H1 (cell line): Measurements from ENCODE around the gene SMIM1. TPM values are rescaled to one million over a fixed set of nuclear protein-coding genes. Genes with fewer than 3 reads are reported as not detected.
A peak's percentile ranks its signal among the peaks of the same experiment; 100 is the strongest.

Experiments used
- CTCF ChIA-PET: fragments of 300-600 bp; sonication (Branson Sonifier 250); formaldehyde crosslinking; loops from one replicate; lab custom pipeline; 2021; ENCODE audit not compliant: partially characterized antibody; lab: Charles Lee
- POLR2A ChIA-PET: fragments of 300-600 bp; sonication (Branson Sonifier 250); formaldehyde crosslinking; loops from one replicate; lab custom pipeline; 2021; ENCODE audit warnings: inconsistent platforms; ENCODE audit not compliant: partially characterized antibody; lab: Charles Lee
- DNase-seq, 2 experiments: peaks; one replicate each; pipeline versions ENCODE4 v3.0.0 to v3.0.0-alpha.2; 2010 to 2022; ENCODE audit warnings: low spot score in 2 of 2, low read depth in 1 of 2, mixed read lengths in 1 of 2
- FAIRE-seq: peaks from 2 replicates; lab custom pipeline; 2011; peaks lifted over from hg19 to GRCh38; lab: Jason Lieb, UNC
- H2AFZ ChIP-seq: 2 replicates; pipeline ENCODE4 v1.8.1; 2012; ENCODE audit warnings: low read length, inconsistent platforms
- H2AK5ac ChIP-seq: 2 replicates; pipeline ENCODE4 v1.6.1; 2013; ENCODE audit warnings: low read depth, low read length
- H2BK120ac ChIP-seq: replicated peaks from 2 replicates; pipeline ENCODE3; 2013; ENCODE audit warnings: low read depth, low read length, inconsistent platforms
- H2BK12ac ChIP-seq: 2 replicates; pipeline ENCODE4 v1.6.1; 2013; ENCODE audit warnings: low read depth, low read length
- H2BK15ac ChIP-seq: 2 replicates; pipeline ENCODE4 v1.6.1; 2013; ENCODE audit warnings: low read length
- H2BK20ac ChIP-seq: 2 replicates; pipeline ENCODE4 v1.6.1; 2013; ENCODE audit warnings: low read length
- H2BK5ac ChIP-seq: 2 replicates; pipeline ENCODE4 v1.6.1; 2013; ENCODE audit warnings: low read depth, low read length
- H3K14ac ChIP-seq: 2 replicates; pipeline ENCODE4 v1.6.1; 2013; ENCODE audit warnings: inconsistent platforms; ENCODE audit not compliant: insufficient read length
- H3K18ac ChIP-seq: 2 replicates; pipeline ENCODE4 v1.6.1; 2013; ENCODE audit warnings: low read length; ENCODE audit errors: extremely low read depth
- H3K23ac ChIP-seq: 2 replicates; pipeline ENCODE4 v1.6.1; 2013; ENCODE audit warnings: inconsistent platforms; ENCODE audit not compliant: insufficient read length
- H3K23me2 ChIP-seq: 2 replicates; pipeline ENCODE4 v1.6.1; 2013; ENCODE audit warnings: low read depth, low read length
- H3K27ac ChIP-seq: 2 replicates; pipeline ENCODE4 v1.6.1; 2011; ENCODE audit warnings: low read depth, low read length, inconsistent platforms
- H3K27me3 ChIP-seq, 4 experiments: replicated peaks in 1 of 4; 1 replicate in 1 of 4; 2 replicates in 3 of 4; pipeline versions ENCODE4 v1.6.1 to v1.8.1; 2011 to 2013; ENCODE audit warnings: low read length in 3 of 4, mild to moderate bottlenecking in 3 of 4, inconsistent platforms in 2 of 4, mixed read lengths in 2 of 4, moderate library complexity in 1 of 4; ENCODE audit not compliant: control insufficient read depth in 3 of 4, insufficient read depth in 3 of 4; ENCODE audit errors: extremely low read depth in 1 of 4
- H3K36me3 ChIP-seq, 4 experiments: 2 replicates each; pipeline versions ENCODE4 v1.6.1 to v1.8.1; 2011 to 2013; ENCODE audit warnings: mild to moderate bottlenecking in 4 of 4, low read length in 3 of 4, moderate library complexity in 2 of 4, control low read depth in 1 of 4, inconsistent platforms in 1 of 4; ENCODE audit not compliant: insufficient read depth in 4 of 4, control insufficient read depth in 2 of 4
- H3K4ac ChIP-seq: replicated peaks from 2 replicates; pipeline ENCODE3; 2013; ENCODE audit warnings: low read length, low read depth, mixed read lengths, inconsistent platforms; ENCODE audit not compliant: insufficient read length
- H3K4me1 ChIP-seq, 4 experiments: replicated peaks in 1 of 4; 1 replicate in 1 of 4; 2 replicates in 3 of 4; pipeline versions ENCODE4 v1.6.1 to v1.8.1; 2011 to 2013; ENCODE audit warnings: low read length in 3 of 4, inconsistent platforms in 2 of 4, mixed read lengths in 1 of 4; ENCODE audit not compliant: insufficient read depth in 4 of 4, control insufficient read depth in 3 of 4
- H3K4me2 ChIP-seq, 2 experiments: 2 replicates each; pipeline versions ENCODE4 v1.6.1 to v1.8.1; 2011 to 2013; ENCODE audit warnings: low read depth in 2 of 2, low read length in 2 of 2, control low read depth in 1 of 2, inconsistent platforms in 1 of 2, mild to moderate bottlenecking in 1 of 2; ENCODE audit not compliant: insufficient read depth in 1 of 2
- H3K4me3 ChIP-seq, 4 experiments: fragments of 200-600, 300-600 bp in 1 of 4; sonication (generic), shearing (Covaris generic), sonication (Bioruptor Twin) in 1 of 4; 2 replicates each; pipeline versions ENCODE4 v1.5.1 to v1.8.1; 2011 to 2016; ENCODE audit warnings: low read length in 4 of 4, low read depth in 3 of 4, control low read depth in 2 of 4, inconsistent platforms in 2 of 4, mild to moderate bottlenecking in 2 of 4, mixed read lengths in 1 of 4, moderate library complexity in 1 of 4; ENCODE audit not compliant: insufficient read depth in 2 of 4; ENCODE audit errors: extremely low read depth in 1 of 4
- H3K56ac ChIP-seq: replicated peaks from 2 replicates; pipeline ENCODE3; 2013; ENCODE audit warnings: low read depth, mild to moderate bottlenecking, mixed read lengths, low read length, inconsistent platforms; ENCODE audit not compliant: insufficient read length
- H3K79me1 ChIP-seq: 2 replicates; pipeline ENCODE4 v1.6.1; 2013; ENCODE audit warnings: low read depth, low read length, control low read depth
- H3K79me2 ChIP-seq, 2 experiments: 2 replicates each; pipeline versions ENCODE4 v1.6.1 to v1.8.1; 2012 to 2013; ENCODE audit warnings: low read length in 2 of 2, mild to moderate bottlenecking in 2 of 2, inconsistent platforms in 1 of 2; ENCODE audit not compliant: insufficient read depth in 2 of 2, control insufficient read depth in 1 of 2
- H3K9ac ChIP-seq, 4 experiments: replicated peaks in 1 of 4; 1 replicate in 1 of 4; 2 replicates in 3 of 4; pipeline versions ENCODE4 v1.6.1 to v1.8.1; 2011 to 2013; ENCODE audit warnings: low read depth in 3 of 4, low read length in 3 of 4, control low read depth in 2 of 4, mild to moderate bottlenecking in 2 of 4, moderate library complexity in 2 of 4, inconsistent platforms in 1 of 4; ENCODE audit errors: extremely low read depth in 1 of 4
- H3K9me3 ChIP-seq, 2 experiments: 2 replicates each; pipeline versions ENCODE4 v1.6.1 to v1.8.1; 2012 to 2013; ENCODE audit warnings: mild to moderate bottlenecking in 2 of 2, moderate library complexity in 2 of 2, control low read depth in 1 of 2, inconsistent platforms in 1 of 2, low read depth in 1 of 2, low read length in 1 of 2, mixed read lengths in 1 of 2; ENCODE audit not compliant: insufficient read depth in 2 of 2
- H4K20me1 ChIP-seq, 2 experiments: replicated peaks in 1 of 2; 2 replicates each; pipeline versions ENCODE3 to v1.8.1; 2011 to 2013; ENCODE audit warnings: inconsistent platforms in 2 of 2, low read length in 2 of 2, mild to moderate bottlenecking in 1 of 2; ENCODE audit not compliant: insufficient read depth in 2 of 2, control insufficient read depth in 1 of 2
- H4K5ac ChIP-seq: 2 replicates; pipeline ENCODE4 v1.6.1; 2013; ENCODE audit warnings: low read length, low read depth, mixed read lengths, inconsistent platforms; ENCODE audit not compliant: insufficient read length
- H4K8ac ChIP-seq: 2 replicates; pipeline ENCODE4 v1.8.0; 2013; ENCODE audit warnings: mild to moderate bottlenecking, moderate library complexity, low read length, inconsistent platforms; ENCODE audit not compliant: insufficient read depth; ENCODE audit errors: extremely low read depth
- H4K91ac ChIP-seq: replicated peaks from 2 replicates; pipeline ENCODE3; 2013; ENCODE audit warnings: low read length, mixed read lengths, inconsistent platforms; ENCODE audit not compliant: insufficient read length
- POLR2AphosphoS5 ChIP-seq: IDR thresholded peaks from 2 replicates; pipeline ENCODE4 v1.6.1; 2011; ENCODE audit warnings: low read depth, low read length
- YY1 ChIP-seq: IDR thresholded peaks from 2 replicates; pipeline ENCODE4 v1.6.1; 2011; ENCODE audit warnings: low read depth, mild to moderate bottlenecking, low read length
- WGBS, 2 experiments: shearing (Covaris generic) in 1 of 2; methylation state at CpG; one replicate each; pipeline versions ENCODE4 v1.1.6 to v1.1.7; 2013 to 2015; ENCODE audit warnings: low lambda C conversion rate in 2 of 2, mixed read lengths in 2 of 2, inconsistent platforms in 1 of 2, low coverage in 1 of 2, missing lambda C conversion rate in 1 of 2; ENCODE audit not compliant: insufficient replicate concordance in 2 of 2, insufficient coverage in 1 of 2, insufficient read length in 1 of 2; ENCODE audit errors: extremely low coverage in 1 of 2, missing lambda C conversion rate in 1 of 2; 5-methylcytosine and 5-hydroxymethylcytosine counted together
- polyA plus RNA-seq, 7 experiments: library from polyadenylated mRNA; depleted of rRNA in 3 of 7; stranded (reverse) in 5 of 7; unstranded in 2 of 7; fragments of >200 nt in 5 of 7; fragments of 200-250 nt in 2 of 7; gene quantifications; 1 replicate in 5 of 7; 2 replicates in 1 of 7; 4 replicates in 1 of 7; pipeline versions ENCODE4 v1.2.1 to v1.2.3, GENCODE V29; 2011 to 2013; ENCODE audit warnings: missing spikeins in 2 of 7, mixed read lengths in 2 of 7
- total RNA-seq: library from RNA; stranded (reverse); fragmentation: NEBNext Ultra II Directional; extraction: Animal tissue kit (Norgen Biotek cat#: 25700); gene quantifications from 2 replicates; pipeline ENCODE4 v1.2.1, GENCODE V29; 2021

SMIM1 gene
- total and polyA plus RNA-seq, 2 of the 8 experiments (the other 6 are each of a cell fraction or from before 2014, with no cell fraction given): 7.7 to 9.7 TPM

DNA sequence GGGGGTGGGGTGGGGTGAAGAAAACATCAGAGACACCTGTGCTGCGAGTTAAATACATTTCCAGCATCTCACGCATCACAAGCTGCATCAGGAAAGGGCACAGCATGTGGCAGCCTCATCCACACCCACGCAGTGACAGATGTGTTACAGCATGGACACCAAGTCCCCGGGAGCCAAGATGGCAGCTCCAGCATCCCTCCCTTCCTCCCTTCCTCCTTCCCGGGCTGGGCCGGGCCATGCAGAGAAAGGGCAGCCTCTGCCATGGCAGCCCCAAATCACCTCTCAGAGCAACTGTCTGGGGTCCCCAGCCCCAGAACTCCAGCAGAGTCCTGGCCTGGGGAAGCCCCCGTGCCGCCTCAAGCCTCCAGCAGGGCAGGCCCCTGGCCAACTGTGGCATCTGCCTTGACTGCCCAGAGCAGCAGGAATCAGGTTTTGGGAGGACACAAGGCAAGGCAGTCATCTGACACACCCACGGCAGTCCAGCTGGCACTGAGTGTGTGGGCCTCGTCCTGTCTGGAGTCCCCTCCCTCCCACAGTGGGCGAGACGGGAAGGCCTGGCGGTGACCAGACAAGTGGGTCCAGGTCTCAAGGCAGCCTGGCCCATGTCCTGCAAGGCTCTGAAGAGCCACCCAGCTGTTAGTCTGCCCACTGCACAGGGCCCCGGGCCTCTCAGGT, 6.2 kb downstream of the SMIM1 start:
- DNase-seq (no peak), FAIRE-seq (no peak)
- no peaks in the 10 kb centered on the region; the same call in 1 of the 2 replicates for H3K79me1 ChIP-seq
- no peak overlapping the region for H2AFZ ChIP-seq
- peaks cover 0 to 21% (median 9%) of the 10 kb centered on the region in 4 experiments; a peak in 6 of 7 replicates for H3K4me1 ChIP-seq
- no peak overlapping the region for H2BK15ac ChIP-seq
- H3K4me2 ChIP-seq: no peak overlapping the region
- H2BK20ac ChIP-seq: no peak overlapping the region
- H3K9me3 ChIP-seq: no peaks in the 10 kb centered on the region
- 88% methylated on average over 14 of the region's 14 CpGs; no CpG with 5 or more reads in 1 of the 2 experiments for WGBS, 2 experiments
- no peak overlapping the region for H4K8ac ChIP-seq
- no peak overlapping the region for H4K5ac ChIP-seq
- ChIA-PET CTCF (interaction anchor here (1.0 to 1.6 kb wide), 5 partner anchors 9 to 54 kb away, joined by 3 to 8 read pairs (median 3); no protein-coding TSS in a partner anchor), POLR2A (interaction anchor here (0.9 to 5.8 kb wide), 5 partner anchors 11 to 81 kb away, joined by 3 to 84 read pairs (median 3); partner anchors contain the start of gene LRRC47)
- TF ChIP-seq YY1 (no peak), POLR2AphosphoS5 (peak; percentile 39)
- H3K14ac ChIP-seq: no peak overlapping the region
- no peak overlapping the region for H3K4me3 ChIP-seq
- H3K4ac ChIP-seq: no peak overlapping the region
- H3K18ac ChIP-seq: no peak overlapping the region
- H3K27ac ChIP-seq: no peak overlapping the region
- H3K27me3 ChIP-seq: no peaks in the 10 kb centered on the region; a peak in 1 of 7 replicates
- H3K56ac ChIP-seq: no peak overlapping the region
- H3K9ac ChIP-seq: no peak overlapping the region
- H2BK5ac ChIP-seq: no peak overlapping the region
- H3K23me2 ChIP-seq: no peaks in the 10 kb centered on the region
- H2BK12ac ChIP-seq: no peak overlapping the region
- peaks cover 23 to 39% (median 36%) of the 10 kb centered on the region in 4 experiments for H3K36me3 ChIP-seq
- H3K23ac ChIP-seq: no peak overlapping the region
- H4K91ac ChIP-seq: no peak overlapping the region
- peaks cover 8 to 21% of the 10 kb centered on the region in 2 experiments for H4K20me1 ChIP-seq
- H3K79me2 ChIP-seq: no peaks in the 10 kb centered on the region
- no peak overlapping the region for H2BK120ac ChIP-seq
- H2AK5ac ChIP-seq: no peak overlapping the region
